Measurements from ENCODE around the gene PARD3. TPM values are rescaled to one million over a fixed set of nuclear protein-coding genes. Genes with fewer than 3 reads are reported as not detected.

PARD3 gene
- total RNA-seq, 1 donor from 2014 or later: 58.7 TPM

DNA sequence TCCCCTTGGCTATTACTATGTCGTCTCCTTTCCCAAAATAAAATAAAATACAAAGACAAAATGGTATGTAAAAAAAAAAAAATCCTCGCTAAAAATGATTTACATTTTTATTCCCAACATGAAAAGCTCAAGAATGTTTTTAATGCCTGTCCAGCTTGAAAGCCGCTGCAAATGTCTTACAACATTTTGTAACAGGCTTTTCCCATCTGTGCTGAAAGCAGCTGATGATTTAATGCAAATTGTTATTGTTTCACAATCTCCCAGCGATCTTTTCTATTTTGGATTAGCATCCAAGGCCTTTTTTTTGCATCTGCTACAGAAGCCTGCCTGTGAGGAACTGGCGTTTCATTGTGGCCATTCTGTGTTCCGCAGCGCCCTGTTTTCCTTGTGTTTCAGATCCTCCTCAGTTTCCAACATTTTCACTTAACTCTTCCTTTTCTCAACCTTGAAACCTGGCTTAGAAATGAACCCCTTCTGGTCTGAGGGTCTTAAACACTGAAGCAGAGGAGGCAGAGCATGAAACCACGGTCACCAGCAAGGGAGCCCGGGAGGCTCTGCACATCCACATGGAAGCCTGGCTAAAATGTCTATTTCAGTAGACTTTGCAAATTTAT is 712.1 kb downstream of the PARD3 start:
- Histone ChIP-seq H3K4me3 (no peak overlapping the region), H3K4me1 (peaks cover 11% of the 10 kb centered on the region), H3K27me3 (no peaks in the 10 kb centered on the region), H3F3A (ENCODE audit: low read depth) (no peaks in the 10 kb centered on the region), H3K36me3 (no peaks in the 10 kb centered on the region), H4K20me1 (ENCODE audit: low read depth) (no peaks in the 10 kb centered on the region), H3K9ac (no peak overlapping the region), H3K27ac (no peak overlapping the region), H3K79me2 (ENCODE audit: low read depth) (no peaks in the 10 kb centered on the region), H3K9me3 (ENCODE audit: low read depth) (no peaks in the 10 kb centered on the region), H2AFZ (replicated peaks) (peak overlapping the region; percentile 61), H3K4me2 (no peak overlapping the region)
- no peak overlapping the region for H3K27ac Mint-ChIP-seq
- peaks cover 11% of the 10 kb centered on the region for H3K4me1 Mint-ChIP-seq
- peaks cover under 1% of the 10 kb centered on the region for H3K36me3 Mint-ChIP-seq
- peaks cover 26% of the 10 kb centered on the region for H3K9me3 Mint-ChIP-seq
- H3K27me3 Mint-ChIP-seq (ENCODE audit: insufficient read depth, low read depth): peaks cover 4% of the 10 kb centered on the region
- TF ChIP-seq CTCF (IDR thresholded peaks at IDR 0.05) (no peak), EZH2phosphoT487 (IDR thresholded peaks at IDR 0.05) (no peak), EZH2 (IDR thresholded peaks at IDR 0.05) (no peak)
- H3K4me3 Mint-ChIP-seq: no peak overlapping the region
- DNase-seq (ENCODE audit: low spot score): no peak

- H3K9ac ChIP-seq: no peak overlapping the region
- peak overlapping the region; percentile 64 for H2AFZ ChIP-seq (replicated peaks)
- Mint-ChIP-seq H3K36me3 (peaks cover 2% of the 10 kb centered on the region), H3K27ac (peak overlapping the region; percentile 67), H3K27me3 (ENCODE audit: insufficient read depth, low read depth) (peaks cover 3% of the 10 kb centered on the region), H3K4me3 (no peak overlapping the region), H3K9me3 (peaks cover 25% of the 10 kb centered on the region), H3K4me1 (peaks cover 11% of the 10 kb centered on the region)
- H3K27me3 ChIP-seq: no peaks in the 10 kb centered on the region
- H4K20me1 ChIP-seq (ENCODE audit: low read depth): no peaks in the 10 kb centered on the region
- no peak overlapping the region for H3K4me2 ChIP-seq
- H3F3A ChIP-seq (ENCODE audit: low read depth): no peaks in the 10 kb centered on the region
- no peak for DNase-seq (ENCODE audit: low spot score)
- H3K27ac ChIP-seq: no peak overlapping the region
- TF ChIP-seq EZH2 (IDR thresholded peaks at IDR 0.05) (no peak), EZH2phosphoT487 (IDR thresholded peaks at IDR 0.05) (no peak), CTCF (IDR thresholded peaks at IDR 0.05) (no peak)
- H3K79me2 ChIP-seq (ENCODE audit: low read depth): no peaks in the 10 kb centered on the region
- H3K9me3 ChIP-seq (ENCODE audit: low read depth): no peaks in the 10 kb centered on the region
- H3K4me3 ChIP-seq: no peak overlapping the region
- H3K4me1 ChIP-seq: peaks cover 11% of the 10 kb centered on the region
- H3K36me3 ChIP-seq: no peaks in the 10 kb centered on the region
Observed at GRCh38 chr10:34102237-34102673, 712.8 kb downstream of the PARD3 start.

GRCh38 chr10:34101001-34101400 is 714.1 kb downstream of the PARD3 start:
- Histone ChIP-seq H3F3A (ENCODE audit: low read depth) (no peaks in the 10 kb centered on the region), H3K36me3 (no peaks in the 10 kb centered on the region), H3K9me3 (ENCODE audit: low read depth) (no peaks in the 10 kb centered on the region), H3K4me2 (no peak overlapping the region), H3K9ac (no peak overlapping the region), H3K4me1 (peaks cover 11% of the 10 kb centered on the region), H4K20me1 (ENCODE audit: low read depth) (no peaks in the 10 kb centered on the region), H3K27me3 (no peaks in the 10 kb centered on the region), H2AFZ (replicated peaks) (no peak overlapping the region), H3K4me3 (no peak overlapping the region), H3K79me2 (ENCODE audit: low read depth) (no peaks in the 10 kb centered on the region), H3K27ac (no peak overlapping the region)
- H3K9me3 Mint-ChIP-seq: peaks cover 26% of the 10 kb centered on the region
- TF ChIP-seq CTCF (IDR thresholded peaks at IDR 0.05) (no peak), EZH2phosphoT487 (IDR thresholded peaks at IDR 0.05) (no peak), EZH2 (IDR thresholded peaks at IDR 0.05) (no peak)
- DNase-seq (ENCODE audit: low spot score): no peak
- no peak overlapping the region for H3K27ac Mint-ChIP-seq
- no peak overlapping the region for H3K4me3 Mint-ChIP-seq
- H3K27me3 Mint-ChIP-seq (ENCODE audit: insufficient read depth, low read depth): peaks cover 2% of the 10 kb centered on the region
- peaks cover 2% of the 10 kb centered on the region for H3K36me3 Mint-ChIP-seq
- peaks cover 11% of the 10 kb centered on the region for H3K4me1 Mint-ChIP-seq

Measured in neural progenitor cell (in vitro differentiated cells).